GM18520 (cell line): ENCODE data around the gene P4HA2.

ENCODE experiments used
- ATAC-seq: cut with Tn5 transposase; IDR thresholded peaks from one replicate; pipeline ENCODE4 v1.9.1; 2021; ENCODE audit not compliant: unreplicated experiment

Gene P4HA2

DNA sequence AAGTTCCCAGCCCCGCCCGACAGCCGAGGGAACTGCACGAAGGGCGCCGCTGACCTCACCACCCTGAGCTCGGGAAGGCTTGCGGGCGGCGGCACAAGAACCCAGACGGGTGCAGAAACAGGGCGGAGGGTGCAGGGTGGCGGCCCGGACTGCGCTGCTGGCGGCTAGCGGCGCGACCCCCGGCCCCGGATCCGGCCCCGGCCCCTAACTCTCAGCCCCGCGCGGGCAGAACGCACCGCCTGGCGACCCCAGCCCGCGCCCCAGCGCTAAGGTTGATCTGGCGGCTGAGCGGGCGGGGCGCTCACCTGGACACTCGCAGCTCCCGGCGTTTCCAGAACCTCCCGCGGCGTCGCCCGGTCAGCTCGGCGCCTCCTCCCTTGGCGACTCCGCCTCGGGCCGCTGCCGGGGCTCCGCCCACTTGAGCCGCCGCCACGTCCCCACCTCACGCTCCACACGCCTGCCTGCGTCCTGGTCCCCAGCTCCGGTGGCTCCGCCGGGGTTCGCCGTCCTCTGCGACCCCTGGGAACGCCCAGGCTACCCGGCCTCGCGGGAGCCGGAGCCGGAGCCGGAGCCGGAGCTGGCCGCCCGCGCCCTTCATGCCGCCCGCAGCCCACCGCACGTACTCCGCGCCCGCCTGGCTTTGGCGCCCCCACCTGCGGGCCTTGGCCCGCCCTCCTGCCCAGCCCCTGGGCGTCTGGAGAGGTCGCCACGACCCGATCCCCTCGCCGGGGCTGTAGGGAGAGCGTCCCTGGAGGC, at the start of gene P4HA2:
Gene P4HA2 (minus strand): TSS at position 369 of the 756 bp plus-strand sequence. CDS start 9,227 bp downstream, outside the sequence.
- ATAC-seq = peak; percentile 89

GRCh38 chr5:132277256-132277655, 49.6 kb upstream of the P4HA2 start:
- no peak for ATAC-seq

- no peak for ATAC-seq
Measured at GRCh38 chr5:132275367-132276220, 47.9 kb upstream of the P4HA2 start.

GRCh38 chr5:132274050-132274792, 46.6 kb upstream of the P4HA2 start:
- no peak for ATAC-seq

DNA sequence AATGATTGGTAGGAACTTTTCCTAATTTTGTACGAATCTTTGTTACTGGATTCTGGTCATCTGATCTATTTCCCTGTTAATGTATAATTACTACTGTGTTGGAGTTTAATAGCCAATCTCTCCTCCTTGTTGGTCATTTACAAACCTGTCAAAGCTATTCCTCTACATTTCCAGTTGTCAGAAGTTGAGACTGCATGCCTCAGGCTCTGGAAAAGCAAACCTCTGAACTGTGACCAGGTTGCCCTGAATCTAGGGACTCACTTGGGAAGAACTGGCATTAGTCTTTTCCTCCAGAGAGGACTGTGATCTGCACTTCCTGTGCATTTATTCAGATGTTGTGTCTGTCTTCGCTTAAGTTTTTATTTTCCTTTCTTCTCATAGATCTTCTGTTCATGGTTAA, 46.0 kb upstream of the P4HA2 start:
- ATAC-seq = no peak

DNA sequence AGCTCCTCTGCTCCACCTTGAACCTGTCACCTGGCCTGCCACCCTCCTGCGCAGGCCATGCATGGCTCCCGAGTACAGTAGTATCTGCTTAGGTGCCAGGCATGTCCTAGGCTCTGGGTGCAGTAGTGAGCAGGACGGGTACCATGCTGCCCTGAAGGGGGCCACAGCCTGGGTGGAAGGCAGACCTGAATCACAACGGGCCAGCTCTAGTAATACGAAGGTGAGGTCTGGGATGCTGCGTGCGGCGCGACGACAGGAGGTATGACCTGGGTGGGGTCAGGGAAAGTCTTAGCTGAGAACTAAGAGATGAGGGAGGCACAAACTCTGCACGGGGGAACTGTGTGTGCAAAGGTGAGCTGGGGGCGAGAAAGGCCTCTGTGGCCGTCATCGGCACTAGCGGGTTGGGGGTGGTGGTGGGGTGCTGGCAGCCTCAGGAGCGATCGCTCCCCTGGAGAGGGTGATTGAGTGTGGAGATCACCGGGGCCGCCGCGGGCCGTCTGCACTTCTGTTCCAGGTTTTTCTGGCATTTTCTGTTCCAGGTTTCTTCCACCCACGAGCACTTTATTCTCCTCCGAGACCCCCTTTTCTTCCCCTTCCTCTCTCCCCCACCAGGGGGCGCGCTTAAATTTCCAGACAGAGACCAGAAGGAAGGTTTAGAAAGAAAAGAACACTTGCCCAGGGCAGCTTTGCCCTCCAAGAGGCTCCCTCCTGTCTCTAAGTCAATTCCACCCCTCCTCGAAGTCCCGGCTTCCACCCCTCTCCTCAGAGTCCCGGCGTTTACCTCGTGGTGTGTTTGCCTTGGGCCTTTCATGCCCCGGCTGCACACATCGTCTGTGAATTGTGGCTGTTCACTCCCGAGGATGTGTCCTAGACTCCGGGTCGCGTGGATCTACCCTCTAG, 44.9 kb upstream of the P4HA2 start:
- ATAC-seq = no peak

GRCh38 chr5:132271251-132272246, 43.9 kb upstream of the P4HA2 start:
- no peak for ATAC-seq

DNA sequence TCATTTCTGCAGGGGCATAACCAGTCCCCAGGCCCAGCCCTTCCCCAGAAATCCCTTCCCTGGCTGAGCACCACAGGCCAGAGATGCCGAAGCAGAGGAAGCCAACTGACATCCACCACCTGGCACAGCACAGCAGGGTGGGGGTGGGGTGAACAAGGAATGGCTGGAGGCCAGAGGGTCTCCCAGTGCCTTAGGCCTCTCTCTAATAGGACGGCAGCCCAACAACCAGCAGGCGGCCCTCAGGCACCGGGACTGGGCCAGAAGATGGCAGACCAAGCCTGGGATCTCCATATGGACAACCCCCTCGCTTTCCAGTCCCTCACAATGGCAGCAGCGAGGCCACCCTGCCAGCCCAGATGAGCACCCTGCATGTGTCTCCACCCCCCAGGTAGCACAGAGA, 43.1 kb upstream of the P4HA2 start:
- ATAC-seq = no peak

GRCh38 chr5:132270335-132270665, 42.6 kb upstream of the P4HA2 start:
- no peak for ATAC-seq

- ATAC-seq = no peak
Measured at GRCh38 chr5:132269635-132270334, 42.1 kb upstream of the P4HA2 start.

DNA sequence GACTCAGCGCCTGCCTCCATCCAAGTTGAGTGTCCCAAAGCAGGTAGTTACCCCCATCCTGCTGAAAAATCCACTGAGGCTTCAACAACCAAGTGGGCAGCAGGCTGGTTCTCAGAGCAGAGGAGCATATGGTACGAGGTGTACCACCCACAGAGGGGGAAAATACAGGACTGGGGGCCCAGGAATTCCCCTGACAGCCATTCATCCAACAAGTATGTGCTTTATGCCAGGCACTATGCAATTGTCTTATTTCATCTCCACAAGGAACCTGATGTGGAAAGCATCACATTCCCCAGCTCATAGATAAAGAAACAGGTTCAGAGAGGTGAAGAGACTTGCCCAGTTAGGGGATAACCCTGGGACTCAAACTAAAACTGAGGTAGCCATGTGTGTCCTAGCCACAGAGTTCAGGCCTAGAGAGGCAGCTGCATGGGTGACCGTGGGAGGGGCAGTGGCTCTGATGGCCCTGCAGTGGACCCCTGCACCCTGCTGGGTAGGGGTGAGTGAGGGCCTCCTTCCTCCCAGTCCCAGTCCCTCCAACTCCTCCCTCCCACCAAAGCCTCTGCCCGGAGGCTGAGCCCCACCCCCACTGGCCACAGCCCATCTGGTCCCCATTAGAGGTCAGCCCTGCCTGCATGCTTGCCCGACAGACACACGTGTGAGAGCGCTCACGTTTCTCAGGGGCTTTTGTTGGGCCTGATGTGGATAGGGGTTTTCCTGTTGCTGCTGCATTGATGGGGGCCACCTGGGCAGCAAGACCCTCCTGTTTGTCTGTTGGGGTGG, 41.3 kb upstream of the P4HA2 start:
- peak; percentile 60 for ATAC-seq

DNA sequence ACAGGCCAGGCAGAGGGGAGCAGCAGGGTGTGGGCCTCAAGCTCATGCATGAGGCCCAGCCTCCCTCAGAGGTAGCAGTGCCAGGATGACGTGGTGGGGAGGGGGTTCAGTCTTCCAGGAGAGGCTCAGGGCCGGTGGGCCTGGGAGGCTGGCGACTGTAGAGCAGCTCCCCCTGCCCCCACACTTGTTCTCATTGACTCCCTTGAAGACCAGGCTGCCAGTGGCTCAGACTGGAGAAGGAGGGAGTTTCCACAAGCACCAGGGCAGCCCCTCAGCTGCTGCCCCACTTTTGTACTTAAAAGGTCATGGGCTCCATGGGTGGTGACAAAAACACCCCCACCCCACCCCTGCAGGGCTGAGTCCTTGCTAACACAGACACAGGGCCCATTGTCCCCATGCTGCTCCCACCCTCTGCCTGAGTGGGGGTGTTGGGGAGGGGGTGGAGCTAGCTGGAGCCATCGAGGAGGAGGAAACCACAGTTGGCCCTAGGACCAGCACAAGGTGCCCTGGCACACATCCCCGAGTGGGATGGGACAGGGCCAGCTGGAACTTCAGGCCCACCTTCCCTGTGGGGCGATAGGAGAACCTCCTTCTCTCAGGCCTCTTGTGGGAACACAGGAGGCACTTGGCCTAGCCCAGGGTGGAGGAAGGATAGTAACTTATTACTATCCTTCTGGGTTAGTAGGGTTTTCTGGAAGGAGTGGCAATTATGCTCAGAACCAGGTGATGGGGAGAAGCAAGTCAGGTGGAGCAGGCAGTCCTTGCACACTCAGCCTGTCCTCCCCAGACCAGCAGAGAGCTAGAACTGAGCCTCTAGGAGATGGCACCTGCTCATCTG, 40.5 kb upstream of the P4HA2 start:
- ATAC-seq = no peak

DNA sequence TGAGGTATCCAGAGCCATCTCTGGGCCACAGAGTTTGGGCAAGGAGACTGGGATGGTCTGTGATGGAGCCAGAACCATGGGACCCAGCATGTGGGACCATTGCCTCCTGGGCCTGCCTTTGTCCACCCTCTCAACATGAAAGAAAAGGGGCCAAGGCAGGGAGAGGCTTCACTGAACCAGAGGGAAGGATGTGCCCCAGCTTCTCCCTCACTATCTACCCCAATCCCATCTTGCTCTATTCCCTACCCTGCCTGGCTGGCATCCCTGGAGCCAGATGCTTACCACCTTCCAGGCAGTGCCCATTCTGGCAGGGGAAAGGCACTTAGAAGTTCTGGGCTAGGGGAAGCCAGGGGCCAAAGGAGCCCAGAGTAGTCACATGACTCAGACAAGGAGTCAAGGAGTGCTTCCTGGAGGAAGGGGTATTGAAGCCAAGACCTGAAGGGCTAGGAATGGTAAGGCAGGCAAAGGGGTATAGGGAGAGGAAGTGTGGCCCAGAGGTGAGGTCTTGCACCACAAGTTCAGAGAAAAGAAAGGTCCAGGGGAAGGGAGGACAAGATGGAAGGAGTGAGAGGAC, 39.6 kb upstream of the P4HA2 start:
- no peak for ATAC-seq

DNA sequence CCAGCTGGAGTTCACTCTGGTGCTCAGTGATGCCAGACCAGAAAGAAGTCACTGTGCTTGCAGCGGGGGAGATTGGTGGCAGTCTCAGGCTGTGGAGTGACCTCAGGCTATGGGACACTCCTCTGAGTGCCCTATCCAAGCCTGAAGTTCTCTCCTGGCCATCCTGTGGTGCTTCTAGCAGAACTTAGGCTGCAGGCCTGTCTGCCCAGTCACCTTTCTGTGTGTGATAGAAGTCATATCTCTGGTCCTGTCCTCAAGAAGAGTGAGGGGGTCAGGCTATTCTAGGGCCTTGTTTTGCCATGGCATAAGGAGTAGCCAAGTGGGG, 39.1 kb upstream of the P4HA2 start:
- no peak for ATAC-seq

GRCh38 chr5:132266031-132266835, 38.6 kb upstream of the P4HA2 start:
- no peak for ATAC-seq
